HepG2 (cell line): Measurements from ENCODE around the gene CACNG5. TPM values are rescaled to one million over a fixed set of nuclear protein-coding genes. Genes with fewer than 3 reads are reported as not detected.

ENCODE experiments used
- DZIP1 ChIP-seq: sonication (generic); formaldehyde crosslinking; IDR thresholded peaks from 2 replicates; pipeline ENCODE4 v1.5.0; 2020; ENCODE audit warnings: mild to moderate bottlenecking, missing genetic modification reagents
- KLF13 ChIP-seq: sonication (generic); formaldehyde crosslinking; IDR thresholded peaks from 2 replicates; pipeline ENCODE4 v1.4.0; 2020; ENCODE audit warnings: mild to moderate bottlenecking, missing genetic modification reagents
- PAX8 ChIP-seq: sonication (generic); formaldehyde crosslinking; IDR thresholded peaks from 2 replicates; pipeline ENCODE4 v1.8.0; 2022; ENCODE audit warnings: mild to moderate bottlenecking, missing genetic modification reagents, borderline replicate concordance
- ZNF235 ChIP-seq: sonication (generic); formaldehyde crosslinking; IDR thresholded peaks from 2 replicates; pipeline ENCODE4 v1.8.1; 2023; ENCODE audit warnings: mild to moderate bottlenecking, missing genetic modification reagents, borderline replicate concordance
- ZNF687 ChIP-seq: sonication (generic); formaldehyde crosslinking; IDR thresholded peaks from 2 replicates; pipeline ENCODE4 v1.5.1; 2020; ENCODE audit warnings: mild to moderate bottlenecking, missing genetic modification reagents, moderate library complexity
- polyA plus RNA-seq, 8 experiments: library from polyadenylated mRNA; depleted of rRNA in 3 of 8; stranded (reverse) in 7 of 8; unstranded in 1 of 8; fragments of >200 nt; fragmentation: Illumina TruSeq in 4 of 8; extraction: Trizol in 4 of 8; gene quantifications; 2 replicates each; pipeline versions ENCODE4 v1.2.1 to v1.2.3, GENCODE V29; 2011 to 2016; ENCODE audit warnings: low read depth in 4 of 8, missing spikeins in 1 of 8, mixed read lengths in 1 of 8; ENCODE audit not compliant: insufficient read depth in 1 of 8
- total RNA-seq, 5 experiments: library from RNA; depleted of rRNA; stranded (reverse); fragments of >200 nt; fragmentation: Illumina TruSeq; extraction: Trizol; gene quantifications; 2 replicates each; pipeline ENCODE4 v1.2.3, GENCODE V29; 2016; ENCODE audit warnings: low read depth in 1 of 5
- TF ChIP-seq, protein P1 (sequence below): sonication (generic); formaldehyde crosslinking; conservative IDR thresholded peaks from 2 replicates; pipeline ENCODE4 v1.4.0; 2020; ENCODE audit warnings: missing genetic modification reagents

CACNG5 gene
- total and polyA plus RNA-seq, 2 of the 13 experiments (the other 11 are each of a cell fraction or from before 2014, with no cell fraction given), result not detected

- no peak for TF ChIP-seq DZIP1 (CRISPR knock-in tag)
- no peak for TF ChIP-seq PAX8 (CRISPR knock-in tag)
- no peak for TF ChIP-seq KLF13 (CRISPR knock-in tag)
- TF ChIP-seq ZNF687 (CRISPR knock-in tag), result no peak
- TF ChIP-seq, protein P1, sequence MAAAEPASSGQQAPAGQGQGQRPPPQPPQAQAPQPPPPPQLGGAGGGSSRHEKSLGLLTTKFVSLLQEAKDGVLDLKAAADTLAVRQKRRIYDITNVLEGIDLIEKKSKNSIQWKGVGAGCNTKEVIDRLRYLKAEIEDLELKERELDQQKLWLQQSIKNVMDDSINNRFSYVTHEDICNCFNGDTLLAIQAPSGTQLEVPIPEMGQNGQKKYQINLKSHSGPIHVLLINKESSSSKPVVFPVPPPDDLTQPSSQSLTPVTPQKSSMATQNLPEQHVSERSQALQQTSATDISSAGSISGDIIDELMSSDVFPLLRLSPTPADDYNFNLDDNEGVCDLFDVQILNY (CRISPR knock-in tag), result no peak
- no peak for TF ChIP-seq ZNF235 (CRISPR knock-in tag)
- TF ChIP-seq, all 625 proteins: peak for 0
Measured at GRCh38 chr17:66848496-66848895, 13.6 kb downstream of the CACNG5 start (continued).
